AG04450 (cell line): ENCODE measurements around the gene NCBP2L. TPM values are rescaled to one million over a fixed set of nuclear protein-coding genes. Genes with fewer than 3 reads are reported as not detected.

ENCODE experiments used
- CTCF ChIA-PET: fragments of 300-600, 350-600 bp; formaldehyde crosslinking; extraction: SDS; loops from one replicate; lab custom pipeline; 2022; ENCODE audit warnings: antibody characterized with exemption, inconsistent platforms; lab: Charles Lee
- POLR2A ChIA-PET: fragments of 350-600 bp; formaldehyde crosslinking; extraction: SDS; loops from one replicate; lab custom pipeline; 2021; ENCODE audit warnings: antibody characterized with exemption, inconsistent platforms; lab: Yijun Ruan, JAX
- DNase-seq: peaks from one replicate; pipeline ENCODE4 v3.0.0-alpha.2; 2011; ENCODE audit warnings: low read depth, low spot score
- H3K27ac ChIP-seq: one replicate; pipeline ENCODE4 v1.5.1; 2012; ENCODE audit warnings: low read depth, low read length, control low read depth
- H3K27me3 ChIP-seq: one replicate; pipeline ENCODE4 v1.6.0; 2012; ENCODE audit warnings: low read length; ENCODE audit not compliant: control insufficient read depth, insufficient read depth
- H3K4me3 ChIP-seq: 2 replicates; pipeline ENCODE4 v1.5.1; 2011; ENCODE audit warnings: mild to moderate bottlenecking, low read depth, low read length, control low read depth
- H3K9me3 ChIP-seq: 2 replicates; pipeline ENCODE4 v1.5.1; 2012; ENCODE audit warnings: low read length; ENCODE audit not compliant: control insufficient read depth, insufficient read depth
- polyA plus RNA-seq: library from polyadenylated mRNA; depleted of rRNA; stranded (reverse); fragments of >200 nt; gene quantifications from 2 replicates; pipeline ENCODE4 v1.2.3, GENCODE V29; 2011
- TF ChIP-seq, protein P1 (sequence below): IDR thresholded peaks from 2 replicates; pipeline ENCODE4 v1.5.1; 2011; ENCODE audit warnings: low read depth, low read length, control low read depth, inconsistent platforms

NCBP2L gene
- polyA plus RNA-seq, 1 experiment: not detected

DNA sequence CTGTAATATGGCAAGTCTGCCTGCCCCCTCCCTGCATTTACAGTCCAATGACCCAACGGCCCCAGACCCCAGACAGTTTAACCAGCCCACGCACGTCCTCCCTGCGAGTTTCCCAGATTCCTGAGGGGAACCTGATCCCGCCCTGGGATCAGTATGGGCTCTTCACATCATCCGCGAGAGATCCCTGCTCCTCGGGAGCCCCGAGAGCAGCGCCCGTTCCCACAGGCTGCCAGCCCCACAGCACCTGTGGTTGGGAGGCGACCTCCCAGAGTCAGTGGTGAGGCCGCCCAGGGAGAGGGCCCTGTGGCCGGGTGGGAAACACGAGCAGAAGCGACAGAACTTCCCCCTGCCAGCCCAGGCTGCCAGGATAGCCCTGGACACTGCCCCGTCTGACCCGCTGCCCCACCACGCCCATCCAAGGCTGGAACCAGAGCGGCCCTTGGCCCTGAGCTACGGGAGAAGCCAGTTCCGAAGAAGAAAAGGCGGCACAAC is 34.8 kb upstream of the NCBP2L start:
- H3K9me3 ChIP-seq: no peaks in the 10 kb centered on the region
- H3K27me3 ChIP-seq: peaks cover 9% of the 10 kb centered on the region
- ChIA-PET CTCF (no interaction called here), POLR2A (no interaction called here)
- TF ChIP-seq, protein P1, sequence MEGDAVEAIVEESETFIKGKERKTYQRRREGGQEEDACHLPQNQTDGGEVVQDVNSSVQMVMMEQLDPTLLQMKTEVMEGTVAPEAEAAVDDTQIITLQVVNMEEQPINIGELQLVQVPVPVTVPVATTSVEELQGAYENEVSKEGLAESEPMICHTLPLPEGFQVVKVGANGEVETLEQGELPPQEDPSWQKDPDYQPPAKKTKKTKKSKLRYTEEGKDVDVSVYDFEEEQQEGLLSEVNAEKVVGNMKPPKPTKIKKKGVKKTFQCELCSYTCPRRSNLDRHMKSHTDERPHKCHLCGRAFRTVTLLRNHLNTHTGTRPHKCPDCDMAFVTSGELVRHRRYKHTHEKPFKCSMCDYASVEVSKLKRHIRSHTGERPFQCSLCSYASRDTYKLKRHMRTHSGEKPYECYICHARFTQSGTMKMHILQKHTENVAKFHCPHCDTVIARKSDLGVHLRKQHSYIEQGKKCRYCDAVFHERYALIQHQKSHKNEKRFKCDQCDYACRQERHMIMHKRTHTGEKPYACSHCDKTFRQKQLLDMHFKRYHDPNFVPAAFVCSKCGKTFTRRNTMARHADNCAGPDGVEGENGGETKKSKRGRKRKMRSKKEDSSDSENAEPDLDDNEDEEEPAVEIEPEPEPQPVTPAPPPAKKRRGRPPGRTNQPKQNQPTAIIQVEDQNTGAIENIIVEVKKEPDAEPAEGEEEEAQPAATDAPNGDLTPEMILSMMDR: no peak
- no peak overlapping the region for H3K27ac ChIP-seq
- no peak for DNase-seq
- peak overlapping the region; percentile 17; the same call in 1 of the 2 replicates for H3K4me3 ChIP-seq

DNA sequence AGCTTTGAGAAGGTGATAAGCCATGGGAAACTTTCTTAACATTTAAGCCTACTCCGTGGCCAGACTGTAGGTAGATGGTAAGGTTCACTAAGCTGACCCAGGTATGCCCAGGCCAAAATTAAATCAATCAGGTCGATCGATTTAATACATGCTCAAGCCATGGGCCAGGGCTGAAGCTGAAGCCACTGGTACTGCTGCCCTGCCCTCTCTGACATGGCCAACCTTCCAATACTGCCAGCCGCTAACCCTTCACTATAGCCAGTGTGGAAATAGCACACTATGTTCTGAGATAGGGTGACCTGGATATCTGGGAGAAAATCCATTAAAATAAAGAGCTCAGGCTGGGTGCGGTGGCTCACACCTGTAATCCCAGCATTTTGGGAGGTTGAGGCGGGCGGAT is 33.5 kb upstream of the NCBP2L start:
- ChIA-PET CTCF (interaction anchor here (0.9 to 1.7 kb wide), 2 partner anchors 33 to 85 kb away, joined by 3 to 4 read pairs; partner anchors contain the start of gene NCBP2L), POLR2A (no interaction called here)
- H3K27me3 ChIP-seq: peaks cover 9% of the 10 kb centered on the region
- no peak overlapping the region for H3K4me3 ChIP-seq
- TF ChIP-seq, protein P1: no peak
- no peak overlapping the region for H3K27ac ChIP-seq
- DNase-seq: no peak
- no peaks in the 10 kb centered on the region for H3K9me3 ChIP-seq

DNA sequence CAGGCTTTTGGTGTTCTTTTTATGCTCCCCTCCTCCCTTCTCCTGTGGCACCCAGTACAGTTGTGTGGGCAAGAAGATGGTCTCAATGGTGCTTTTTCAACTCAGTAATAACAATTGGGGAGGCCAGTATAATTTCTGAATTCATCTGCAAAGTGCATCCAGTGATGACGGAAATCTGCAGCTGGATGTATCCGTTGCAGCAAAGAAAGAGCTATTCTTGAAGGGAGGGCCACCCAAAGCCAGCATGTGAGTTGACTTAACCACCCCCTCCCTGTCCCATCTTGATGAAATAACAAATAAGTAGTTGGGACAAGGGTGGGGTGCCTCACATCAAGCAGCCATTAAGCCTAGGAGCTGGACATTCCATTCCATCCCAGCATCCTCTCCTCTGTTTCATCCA is 32.7 kb upstream of the NCBP2L start:
- ChIA-PET POLR2A (no interaction called here), CTCF (interaction anchor here (0.6 to 1.7 kb wide), 3 partner anchors 33 to 913 kb away, joined by 3 to 4 read pairs (median 3); partner anchors contain the start of gene NCBP2L)
- TF ChIP-seq, protein P1: no peak
- no peak overlapping the region for H3K4me3 ChIP-seq
- no peak for DNase-seq
- no peak overlapping the region for H3K27ac ChIP-seq
- H3K9me3 ChIP-seq: no peaks in the 10 kb centered on the region
- H3K27me3 ChIP-seq: peaks cover 6% of the 10 kb centered on the region

DNA sequence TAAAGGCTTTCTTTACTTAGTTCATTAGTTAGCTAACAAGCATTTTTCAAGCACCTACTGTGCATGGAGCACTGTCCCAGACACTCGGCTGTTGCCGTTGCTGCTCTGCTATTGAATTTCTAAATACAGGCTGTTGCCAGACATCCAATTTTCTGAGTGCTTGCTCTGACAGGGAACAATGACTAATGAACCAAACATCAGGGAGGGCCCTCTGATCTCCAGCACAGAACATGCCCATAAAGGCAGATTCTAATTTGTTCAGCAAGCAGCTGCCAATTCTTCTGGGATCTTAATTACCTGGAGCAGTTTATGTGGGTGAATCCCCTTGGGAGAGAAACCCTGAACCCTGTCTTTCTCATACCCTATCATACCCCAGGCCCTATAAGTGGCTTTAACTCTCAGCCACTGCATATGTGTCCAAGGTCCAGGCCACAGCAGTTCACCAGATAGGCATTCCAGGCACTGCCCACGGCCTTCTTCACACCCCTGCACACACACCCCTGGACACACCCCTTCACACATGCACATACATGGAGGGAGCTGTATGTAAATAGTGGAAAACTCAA is 29.9 kb upstream of the NCBP2L start:
- TF ChIP-seq, protein P1: no peak
- no peaks in the 10 kb centered on the region for H3K9me3 ChIP-seq
- no peak for DNase-seq
- CTCF ChIA-PET: no interaction called here
- no peak overlapping the region for H3K4me3 ChIP-seq
- H3K27me3 ChIP-seq: peaks cover 2% of the 10 kb centered on the region
- no peak overlapping the region for H3K27ac ChIP-seq
- POLR2A ChIA-PET: no interaction called here

DNA sequence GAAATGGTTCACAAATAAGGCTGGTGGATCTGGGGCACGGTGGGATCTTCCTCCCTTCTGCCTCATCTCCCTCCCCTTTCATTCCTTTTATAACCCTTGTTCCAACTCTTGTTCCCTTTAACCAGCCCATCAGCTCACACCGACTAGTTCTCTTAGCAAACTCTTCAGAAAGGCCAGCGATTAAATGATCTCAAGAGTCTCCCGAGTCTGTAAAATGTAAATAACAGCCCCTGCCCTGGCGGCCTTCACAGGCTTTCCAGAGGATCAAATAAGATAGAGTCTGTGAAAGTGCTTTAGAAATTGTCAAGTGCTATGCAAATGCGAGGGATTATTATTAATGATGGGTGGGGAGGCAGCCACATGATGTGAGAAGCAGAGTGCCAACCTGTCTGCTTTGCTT is 29.0 kb upstream of the NCBP2L start:
- DNase-seq: no peak
- no peak overlapping the region for H3K4me3 ChIP-seq
- ChIA-PET CTCF (no interaction called here), POLR2A (no interaction called here)
- H3K27me3 ChIP-seq: peaks cover 2% of the 10 kb centered on the region
- H3K27ac ChIP-seq: no peak overlapping the region
- TF ChIP-seq, protein P1: no peak
- no peaks in the 10 kb centered on the region for H3K9me3 ChIP-seq
